HEK293T (cell line): Measurements from ENCODE around the gene PHYKPL.

Experiments used
- CTCF ChIA-PET: fragments of 350-600 bp; formaldehyde crosslinking; extraction: SDS; loops from one replicate; lab custom pipeline; 2021; ENCODE audit warnings: antibody characterized with exemption, inconsistent platforms; lab: Yijun Ruan, JAX
- POLR2A ChIA-PET: fragments of 350-600 bp; formaldehyde crosslinking; extraction: SDS; loops from one replicate; lab custom pipeline; 2020; ENCODE audit warnings: antibody characterized with exemption, inconsistent platforms; lab: Yijun Ruan, JAX
- DNase-seq: peaks from one replicate; pipeline ENCODE4 v3.0.0; 2012; ENCODE audit warnings: mixed read lengths; ENCODE audit errors: extremely low spot score
- ARNT ChIP-seq: fragments of 450-650 bp; IDR thresholded peaks from 2 replicates; pipeline ENCODE4 v1.6.1; 2017; ENCODE audit warnings: mild to moderate bottlenecking
- BHLHE40 ChIP-seq: fragments of 450-650 bp; IDR thresholded peaks from 2 replicates; pipeline ENCODE4 v1.6.1; 2016; ENCODE audit warnings: mild to moderate bottlenecking, moderate library complexity, borderline replicate concordance
- CTBP1 ChIP-seq: fragments of 450-650 bp; IDR thresholded peaks from 2 replicates; pipeline ENCODE4 v1.6.1; 2016; ENCODE audit warnings: borderline replicate concordance
- ELF4 ChIP-seq: fragments of 450-650 bp; IDR thresholded peaks from 2 replicates; pipeline ENCODE4 v1.6.1; 2017; ENCODE audit warnings: antibody characterized with exemption
- FOXA1 ChIP-seq: fragments of 450-650 bp; IDR thresholded peaks from 2 replicates; pipeline ENCODE4 v1.6.1; 2016; ENCODE audit warnings: mild to moderate bottlenecking
- FOXK2 ChIP-seq: fragments of 450-650 bp; IDR thresholded peaks from 2 replicates; pipeline ENCODE4 v1.6.1; 2016; ENCODE audit warnings: mild to moderate bottlenecking
- FOXM1 ChIP-seq: fragments of 450-650 bp; IDR thresholded peaks from 2 replicates; pipeline ENCODE4 v1.6.1; 2017; ENCODE audit warnings: mild to moderate bottlenecking, borderline replicate concordance
- HDGF ChIP-seq: fragments of 450-650 bp; IDR thresholded peaks from 2 replicates; pipeline ENCODE4 v1.6.1; 2017; ENCODE audit warnings: antibody characterized with exemption, borderline replicate concordance
- L3MBTL2 ChIP-seq: fragments of 450-650 bp; conservative IDR thresholded peaks from 2 replicates; pipeline ENCODE4 v1.6.1; 2016; ENCODE audit warnings: mild to moderate bottlenecking
- LEF1 ChIP-seq: fragments of 450-650 bp; IDR thresholded peaks from 2 replicates; pipeline ENCODE4 v1.6.1; 2017; ENCODE audit warnings: mild to moderate bottlenecking, borderline replicate concordance
- NFRKB ChIP-seq: fragments of 450-650 bp; IDR thresholded peaks from 2 replicates; pipeline ENCODE4 v1.6.1; 2016; ENCODE audit warnings: mild to moderate bottlenecking, moderate library complexity
- SP1 ChIP-seq: fragments of 450-650 bp; IDR thresholded peaks from 2 replicates; pipeline ENCODE4 v1.6.1; 2017
- SUZ12 ChIP-seq: fragments of 450-650 bp; IDR thresholded peaks from 2 replicates; pipeline ENCODE4 v1.6.1; 2016; ENCODE audit warnings: mild to moderate bottlenecking
- TARDBP ChIP-seq: fragments of 450-650 bp; IDR thresholded peaks from 2 replicates; pipeline ENCODE4 v1.6.1; 2016
- ZNF384 ChIP-seq: fragments of 450-650 bp; IDR thresholded peaks from 2 replicates; pipeline ENCODE4 v1.6.1; 2016
- TF ChIP-seq, protein P1 (sequence below): fragments of 450-650 bp; IDR thresholded peaks from 2 replicates; pipeline ENCODE4 v1.6.1; 2016

Gene PHYKPL

DNA sequence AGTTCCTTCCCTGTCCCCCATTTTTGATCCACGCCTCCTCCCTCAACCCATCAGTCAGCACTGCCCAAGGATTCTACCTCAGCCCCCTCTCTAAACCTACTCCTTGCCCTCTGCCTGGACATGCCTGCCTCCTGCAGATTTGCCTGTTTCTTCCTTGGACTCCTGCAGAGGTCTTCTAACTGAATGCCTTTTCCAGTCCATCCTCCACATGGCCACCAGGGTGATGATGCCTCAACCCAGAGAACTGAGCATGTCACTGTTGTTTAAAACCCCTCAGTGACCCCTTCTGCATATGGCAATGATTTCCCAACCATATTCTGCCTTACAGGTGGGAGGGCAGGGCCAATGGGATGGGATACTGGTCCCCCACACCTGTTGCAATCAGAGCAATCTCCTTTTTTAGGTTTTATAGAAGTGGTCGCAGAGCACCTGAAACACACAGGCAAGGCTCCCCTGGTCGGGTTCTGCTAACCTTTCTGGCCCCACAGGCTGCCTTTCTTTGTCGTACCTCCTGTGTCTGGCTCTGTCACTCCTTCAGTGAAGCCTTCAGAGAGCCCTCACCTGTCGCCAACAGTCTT lies 9.3 kb downstream of the PHYKPL start:
- ChIA-PET POLR2A (no interaction called here), CTCF (no interaction called here)

DNA sequence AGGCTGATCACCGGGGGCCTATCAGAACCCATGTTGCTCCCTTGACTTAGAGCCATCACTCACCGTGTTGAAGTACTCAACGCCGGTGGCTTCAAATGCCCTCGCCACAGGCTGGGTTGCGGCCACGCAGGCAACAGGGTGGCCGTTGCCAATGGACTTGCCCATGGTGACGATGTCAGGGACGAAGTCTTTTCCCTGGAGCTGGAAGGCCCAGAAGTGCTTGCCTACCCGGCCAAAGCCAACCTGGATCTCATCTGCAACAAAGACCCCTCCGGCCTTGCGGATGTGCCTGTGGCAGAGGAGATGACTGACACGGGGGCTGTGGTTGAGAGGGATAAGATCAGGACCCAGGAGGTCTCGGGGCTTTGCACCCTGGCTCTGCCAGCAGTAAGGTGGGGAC lies 10.3 kb downstream of the PHYKPL start:
- ChIA-PET POLR2A (interaction anchor here (1.5 kb wide), 1 partner anchor 9 kb away, joined by 4 read pairs; no protein-coding TSS in a partner anchor), CTCF (no interaction called here)
- no peak for DNase-seq
- TF ChIP-seq BHLHE40 (no peak), FOXM1 (no peak), FOXK2 (no peak), SP1 (no peak), L3MBTL2 (no peak), CTBP1 (no peak), TARDBP (no peak), ZNF384 (no peak), SUZ12 (no peak)
- TF ChIP-seq, protein P1, sequence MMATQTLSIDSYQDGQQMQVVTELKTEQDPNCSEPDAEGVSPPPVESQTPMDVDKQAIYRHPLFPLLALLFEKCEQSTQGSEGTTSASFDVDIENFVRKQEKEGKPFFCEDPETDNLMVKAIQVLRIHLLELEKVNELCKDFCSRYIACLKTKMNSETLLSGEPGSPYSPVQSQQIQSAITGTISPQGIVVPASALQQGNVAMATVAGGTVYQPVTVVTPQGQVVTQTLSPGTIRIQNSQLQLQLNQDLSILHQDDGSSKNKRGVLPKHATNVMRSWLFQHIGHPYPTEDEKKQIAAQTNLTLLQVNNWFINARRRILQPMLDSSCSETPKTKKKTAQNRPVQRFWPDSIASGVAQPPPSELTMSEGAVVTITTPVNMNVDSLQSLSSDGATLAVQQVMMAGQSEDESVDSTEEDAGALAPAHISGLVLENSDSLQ: no peak

More for the DNA sequence above, 9.3 kb downstream of the PHYKPL start:
- no peak for TF ChIP-seq ZNF384
- TF ChIP-seq SP1: no peak
- no peak for TF ChIP-seq CTBP1
- no peak for DNase-seq

DNA sequence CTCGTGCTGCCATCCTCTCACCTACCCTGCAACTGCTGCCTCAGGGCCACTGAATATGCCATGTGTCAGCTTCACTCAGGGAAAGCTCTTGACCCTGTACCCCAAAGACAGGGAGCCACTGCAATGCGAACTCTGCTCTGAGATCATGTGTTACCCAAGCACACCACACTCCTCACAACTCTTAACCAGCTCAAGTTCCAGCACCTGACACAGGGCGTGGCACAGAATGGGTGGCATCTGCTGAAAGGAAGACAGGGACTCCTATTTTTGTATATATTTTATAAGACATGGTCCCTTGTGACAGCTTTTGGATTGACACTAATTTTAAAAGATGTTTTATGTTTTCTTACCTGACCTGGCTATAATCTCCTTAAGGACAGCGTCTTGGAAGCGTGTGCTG lies 10.7 kb downstream of the PHYKPL start:
- ChIA-PET POLR2A (interaction anchor here (0.9 to 1.5 kb wide), 3 partner anchors 9 to 10 kb away, joined by 3 to 4 read pairs (median 3); partner anchors contain the start of gene PHYKPL), CTCF (no interaction called here)
- DNase-seq: no peak
- TF ChIP-seq SUZ12 (no peak), FOXA1 (no peak), CTBP1 (no peak), TARDBP (no peak), L3MBTL2 (no peak), ZNF384 (no peak)

DNA sequence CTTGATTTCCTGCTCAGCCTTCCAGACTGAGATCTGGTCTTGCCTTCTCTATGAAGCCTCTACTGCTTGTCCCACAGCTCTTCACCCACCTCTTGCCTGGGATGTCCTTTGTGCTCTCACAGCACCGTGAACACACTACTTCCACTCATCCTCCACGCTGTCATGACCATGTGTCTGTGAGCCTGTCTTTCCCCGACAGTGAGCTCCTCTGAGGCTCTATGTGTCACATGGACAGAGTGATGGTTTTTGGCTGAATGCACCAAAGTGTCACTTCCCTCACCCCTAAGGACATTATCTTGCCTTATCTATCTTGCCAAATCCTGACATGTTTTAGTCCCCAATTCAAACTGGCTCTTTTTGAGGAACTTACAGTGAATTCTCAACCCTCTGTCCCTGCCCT lies 11.3 kb downstream of the PHYKPL start:
- ChIA-PET CTCF (no interaction called here), POLR2A (interaction anchor here (0.9 to 1.5 kb wide), 3 partner anchors 9 to 11 kb away, joined by 3 to 4 read pairs (median 3); partner anchors contain the start of gene PHYKPL)
- DNase-seq: no peak
- TF ChIP-seq ARNT (no peak), FOXM1 (no peak), HDGF (no peak), FOXK2 (no peak), SP1 (no peak), TARDBP (no peak), SUZ12 (no peak), ZNF384 (no peak), L3MBTL2 (no peak), NFRKB (no peak)
- TF ChIP-seq, protein P1: no peak

DNA sequence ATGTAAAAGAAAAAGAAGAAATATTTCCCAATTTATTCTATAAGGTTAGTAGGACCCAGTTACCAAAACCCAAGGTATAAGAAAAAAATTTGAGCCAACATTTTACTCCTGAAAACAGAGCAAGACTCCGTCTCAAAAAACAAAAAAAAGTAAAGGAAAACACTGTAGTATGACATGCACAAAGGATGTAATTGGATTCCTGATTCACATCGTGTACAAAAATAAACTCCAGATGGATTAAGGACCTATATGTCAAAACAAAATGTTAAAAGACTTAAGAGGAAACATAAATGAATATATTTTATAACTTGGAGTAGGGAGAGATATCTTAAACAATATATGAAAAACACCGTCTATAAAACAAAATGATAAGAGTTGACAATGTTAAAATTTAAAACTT lies 13.8 kb downstream of the PHYKPL start:
- DNase-seq: no peak

DNA sequence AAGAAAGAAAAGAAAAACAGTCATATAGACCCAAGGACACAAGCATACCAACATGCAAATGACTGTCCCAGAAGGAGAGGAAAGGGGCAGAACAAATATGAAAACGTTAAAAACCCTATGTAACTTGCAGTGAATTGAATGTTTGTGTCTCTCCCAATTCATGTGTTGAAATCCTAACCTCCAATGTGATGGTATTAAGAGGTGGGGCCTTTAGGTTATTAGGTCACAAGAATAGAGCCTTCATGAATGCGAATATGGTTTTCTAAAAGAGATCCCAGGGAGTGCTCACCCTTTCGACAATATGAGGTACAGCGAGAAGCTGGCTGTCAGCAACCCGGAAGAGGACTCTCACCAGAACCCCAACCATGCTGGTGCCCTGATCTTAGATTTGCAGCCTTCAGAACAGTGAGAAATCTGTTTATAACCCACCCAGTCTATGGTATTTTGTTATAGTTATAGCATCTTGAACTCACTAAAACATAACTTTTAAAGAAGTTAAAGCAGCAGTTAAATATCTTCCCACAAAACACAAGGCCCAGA lies 14.3 kb downstream of the PHYKPL start:
- TF ChIP-seq, protein P1: no peak
- TF ChIP-seq SUZ12 (no peak), TARDBP (no peak), FOXA1 (no peak), ARNT (no peak), ELF4 (no peak), FOXK2 (no peak), LEF1 (no peak), FOXM1 (no peak)
- CTCF ChIA-PET: no interaction called here
- POLR2A ChIA-PET: no interaction called here
- DNase-seq: no peak

More for the DNA sequence above, 13.8 kb downstream of the PHYKPL start:
- ChIA-PET CTCF (no interaction called here), POLR2A (no interaction called here)
- no peak for TF ChIP-seq FOXM1
- TF ChIP-seq HDGF: no peak
- no peak for TF ChIP-seq SUZ12
- TF ChIP-seq FOXA1: no peak
- TF ChIP-seq L3MBTL2: no peak
- no peak for TF ChIP-seq ELF4
- TF ChIP-seq BHLHE40: no peak
- no peak for TF ChIP-seq NFRKB
- no peak for TF ChIP-seq FOXK2
- TF ChIP-seq TARDBP: no peak
- TF ChIP-seq SP1: no peak
- TF ChIP-seq LEF1: no peak
- no peak for TF ChIP-seq CTBP1
- no peak for TF ChIP-seq ZNF384
- TF ChIP-seq ARNT: no peak
- TF ChIP-seq, protein P1: no peak
